Brain pericyte (primary cell): ENCODE results near the gene ANAPC7.
"Not testable (repeated sequence)": the region's sequence is repeated elsewhere in the genome, so short reads cannot be mapped to it uniquely, and the experiment has no call there.

Experiments
- DNase-seq: peaks from one replicate; pipeline ENCODE4 v3.0.0-alpha.2; 2012; ENCODE audit warnings: low read depth, low spot score

Gene ANAPC7

DNA sequence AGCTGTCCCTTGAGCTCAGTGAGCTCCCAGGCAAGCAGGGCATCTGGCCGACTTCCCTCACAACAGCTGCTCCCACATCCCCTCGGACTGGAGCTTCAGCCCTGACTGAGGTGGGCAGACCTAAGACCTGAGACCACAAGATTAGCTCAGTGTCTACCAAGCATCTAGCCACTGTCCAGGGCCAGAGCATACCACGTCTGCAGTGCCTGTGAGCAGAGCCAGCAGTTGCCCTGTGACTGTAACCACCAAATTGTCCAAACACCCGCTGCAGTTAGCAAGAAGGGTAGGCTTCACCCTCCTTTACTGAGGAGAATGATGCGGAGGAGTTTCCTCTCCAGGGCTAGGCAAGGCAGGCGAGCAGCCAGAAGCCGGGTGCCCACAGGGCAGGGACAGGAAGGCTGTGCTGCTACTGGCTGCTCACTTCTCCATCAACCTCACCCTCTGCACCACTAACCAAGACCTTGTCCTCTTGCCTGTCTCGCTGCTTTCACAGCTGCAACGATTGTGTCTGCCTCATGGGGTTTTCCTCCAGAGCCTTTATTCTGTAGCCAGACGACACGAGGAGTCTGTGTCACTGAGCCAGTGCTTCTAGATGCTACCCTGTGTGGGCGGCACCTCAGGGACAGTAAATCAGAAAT lies 53.9 kb downstream of the ANAPC7 start:
- no peak for DNase-seq

DNA sequence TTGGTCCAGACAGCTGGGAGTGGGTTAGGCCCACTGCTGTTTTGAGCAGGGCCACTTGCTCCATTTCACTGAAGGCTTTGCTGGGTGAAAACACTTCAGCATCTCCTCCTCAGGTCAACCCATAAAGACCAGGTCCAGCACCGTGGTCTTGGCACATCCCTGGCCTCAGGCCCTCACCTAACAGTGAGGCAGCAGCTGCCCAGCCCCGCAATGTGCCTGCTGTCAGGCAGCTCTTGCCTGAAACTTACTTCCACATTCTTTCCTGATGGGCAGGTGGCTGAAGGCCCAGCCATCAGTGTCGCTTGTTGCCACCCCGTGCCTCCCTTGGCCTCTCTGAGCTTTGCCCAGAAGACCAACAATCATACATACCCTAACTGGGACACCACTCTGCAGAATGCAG lies 54.4 kb downstream of the ANAPC7 start:
- no peak for DNase-seq

GRCh38 chr12:110348431-110349059 lies 55.0 kb downstream of the ANAPC7 start:
- DNase-seq: no peak

- DNase-seq: no peak
Measured at GRCh38 chr12:110347767-110348166, 55.7 kb downstream of the ANAPC7 start.

GRCh38 chr12:110345963-110346362 lies 57.5 kb downstream of the ANAPC7 start:
- no peak for DNase-seq

GRCh38 chr12:110345176-110345661 lies 58.3 kb downstream of the ANAPC7 start:
- no peak for DNase-seq

DNA sequence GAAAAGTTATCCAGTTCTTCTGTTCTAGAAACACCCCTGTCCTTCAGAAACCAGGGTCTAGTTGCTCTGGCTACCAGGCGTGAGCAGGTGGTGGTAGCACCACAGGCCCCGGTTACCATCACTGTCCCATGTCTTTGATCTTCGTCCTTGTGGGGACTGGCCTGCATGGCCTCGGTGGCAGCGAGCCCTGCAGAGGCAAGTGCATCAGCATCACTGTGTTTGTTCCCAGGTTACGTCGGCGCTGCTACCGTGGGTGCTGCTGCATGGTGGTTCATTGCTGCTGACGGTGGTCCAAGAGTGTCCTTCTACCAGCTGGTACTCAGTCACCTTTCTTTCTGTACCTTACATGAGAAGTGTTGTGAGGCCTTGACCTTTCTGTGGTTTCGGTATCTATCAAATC lies 58.9 kb downstream of the ANAPC7 start:
- DNase-seq: no peak

GRCh38 chr12:110343736-110344555 lies 59.6 kb downstream of the ANAPC7 start:
- DNase-seq: no peak

GRCh38 chr12:110343114-110343513 lies 60.4 kb downstream of the ANAPC7 start:
- DNase-seq: no peak

DNA sequence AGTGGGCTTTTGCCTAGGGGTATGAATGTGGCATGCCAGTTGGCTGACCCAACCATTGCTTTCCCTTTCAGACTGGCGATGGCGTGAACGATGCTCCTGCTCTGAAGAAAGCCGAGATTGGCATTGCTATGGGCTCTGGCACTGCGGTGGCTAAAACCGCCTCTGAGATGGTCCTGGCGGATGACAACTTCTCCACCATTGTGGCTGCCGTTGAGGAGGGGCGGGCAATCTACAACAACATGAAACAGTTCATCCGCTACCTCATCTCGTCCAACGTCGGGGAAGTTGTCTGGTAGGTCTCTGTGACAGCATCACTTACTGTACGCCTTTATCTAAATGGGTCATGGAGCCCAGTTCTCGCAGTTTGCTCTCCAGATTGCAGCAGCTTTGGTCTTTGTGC lies 61.4 kb downstream of the ANAPC7 start:
- no peak for DNase-seq

DNA sequence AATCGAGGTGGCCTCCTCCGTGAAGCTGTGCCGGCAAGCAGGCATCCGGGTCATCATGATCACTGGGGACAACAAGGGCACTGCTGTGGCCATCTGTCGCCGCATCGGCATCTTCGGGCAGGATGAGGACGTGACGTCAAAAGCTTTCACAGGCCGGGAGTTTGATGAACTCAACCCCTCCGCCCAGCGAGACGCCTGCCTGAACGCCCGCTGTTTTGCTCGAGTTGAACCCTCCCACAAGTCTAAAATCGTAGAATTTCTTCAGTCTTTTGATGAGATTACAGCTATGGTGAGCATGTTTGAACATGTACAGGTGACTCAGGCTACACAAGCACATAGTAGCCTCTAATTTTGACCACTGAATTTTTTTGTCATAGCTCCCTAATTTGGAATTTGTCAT lies 62.8 kb downstream of the ANAPC7 start:
- no peak for DNase-seq

DNA sequence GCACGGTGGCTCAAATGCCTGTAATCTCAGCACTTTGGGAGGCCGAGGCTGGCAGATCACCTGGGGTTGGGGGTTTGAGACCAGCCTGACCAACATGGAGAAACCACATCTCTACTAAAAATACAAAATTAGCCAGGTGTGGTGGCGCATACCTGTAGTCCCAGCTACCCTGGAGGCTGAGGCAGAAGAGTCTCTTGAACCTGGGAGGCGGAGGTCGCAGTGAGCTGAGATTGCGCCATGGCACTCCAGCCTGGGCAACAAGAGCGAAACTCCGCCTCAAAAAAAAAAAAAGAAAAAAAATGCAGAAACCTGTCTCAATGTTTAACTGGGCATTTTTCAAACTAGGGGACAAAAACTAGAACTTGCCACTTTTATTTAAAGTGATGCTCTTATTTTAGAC lies 63.2 kb downstream of the ANAPC7 start:
- DNase-seq: not testable (repeated sequence)

- no peak for DNase-seq
Measured at GRCh38 chr12:110339184-110339952, 64.1 kb downstream of the ANAPC7 start.

- no peak for DNase-seq
Measured at GRCh38 chr12:110338754-110339153, 64.8 kb downstream of the ANAPC7 start.

DNA sequence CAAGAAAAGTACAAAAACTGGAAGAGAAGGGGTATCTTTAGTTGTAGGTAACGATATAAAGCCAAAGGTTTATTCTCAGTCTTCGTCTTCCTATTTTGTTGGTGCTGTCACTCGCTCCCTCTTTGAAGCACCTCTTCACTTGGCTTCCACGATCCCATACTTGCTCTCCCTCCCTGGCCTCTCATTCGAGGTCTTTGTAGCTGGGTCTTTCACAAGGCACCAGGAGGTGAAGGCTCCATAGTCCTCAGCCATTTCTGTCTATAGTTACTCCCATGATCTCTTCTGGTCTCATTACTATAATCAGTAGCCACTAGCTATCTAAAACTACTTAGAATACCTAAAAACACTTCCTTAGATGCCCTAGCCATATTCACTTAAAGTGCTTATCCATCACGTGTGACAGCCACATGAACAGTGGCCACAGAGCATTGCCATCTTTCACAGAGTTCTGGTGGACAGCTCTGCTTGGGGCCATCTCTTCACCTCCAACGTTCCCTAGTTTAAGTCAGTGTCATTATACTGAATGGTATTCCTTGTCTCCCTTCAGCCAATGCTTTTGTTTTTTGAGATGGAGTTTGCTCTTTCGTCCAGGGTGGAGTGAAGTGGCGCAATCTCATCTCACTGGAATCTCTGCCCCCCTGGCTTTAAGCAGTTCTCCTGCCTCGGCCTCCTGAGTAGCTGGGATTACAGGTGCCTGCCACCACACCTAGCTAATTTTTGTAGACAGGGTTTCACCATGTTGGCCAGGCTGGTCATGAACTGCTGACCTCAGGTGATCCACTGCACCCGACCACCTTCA lies 65.4 kb downstream of the ANAPC7 start:
- no peak for DNase-seq

DNA sequence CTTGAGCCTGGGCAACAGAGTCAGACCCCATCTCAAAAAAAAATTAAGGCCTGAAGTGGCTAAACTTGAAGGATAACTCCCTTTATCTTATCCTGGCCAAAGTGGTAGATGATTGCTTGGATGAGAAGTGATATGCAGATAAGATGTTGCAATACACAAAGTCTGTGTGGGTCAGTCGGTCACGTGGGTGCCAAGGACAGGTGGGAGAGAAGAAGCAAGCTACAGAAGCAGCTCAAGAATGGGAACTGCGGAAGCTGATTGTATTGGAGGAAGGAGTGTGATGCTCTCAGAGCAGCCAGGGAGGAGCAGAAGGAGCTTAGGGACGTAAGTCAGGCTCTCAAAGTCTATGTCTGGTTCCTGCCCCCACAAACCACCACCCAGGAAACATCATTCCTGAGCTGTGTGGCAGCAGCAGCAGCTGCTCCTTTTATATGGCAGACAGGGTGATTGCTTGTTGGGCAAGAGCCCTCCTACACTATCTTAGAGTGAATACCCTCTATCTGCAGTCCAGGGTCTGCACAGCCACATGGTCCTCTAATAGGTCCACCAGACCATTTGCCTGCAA lies 67.9 kb downstream of the ANAPC7 start:
- no peak for DNase-seq

DNA sequence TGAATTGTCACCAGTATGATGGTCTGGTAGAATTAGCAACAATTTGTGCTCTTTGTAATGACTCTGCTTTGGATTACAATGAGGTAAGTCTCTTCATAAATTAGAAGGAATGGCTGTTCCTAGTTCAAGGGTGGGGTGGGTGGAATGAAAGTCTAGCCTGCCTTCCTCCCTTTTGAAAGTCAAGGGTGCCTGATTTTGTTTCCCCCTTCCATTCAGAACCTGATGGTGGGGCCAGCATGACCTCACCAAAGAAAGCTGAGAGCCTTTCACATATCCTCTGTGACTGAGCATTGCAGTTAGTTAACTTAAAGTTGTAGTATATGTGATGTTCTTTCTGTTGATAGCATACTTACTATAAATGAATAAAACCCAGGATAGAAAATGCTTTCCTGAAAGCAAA lies 70.3 kb downstream of the ANAPC7 start:
- no peak for DNase-seq

- no peak for DNase-seq
Measured at GRCh38 chr12:110330544-110330943, 73.0 kb downstream of the ANAPC7 start.

DNA sequence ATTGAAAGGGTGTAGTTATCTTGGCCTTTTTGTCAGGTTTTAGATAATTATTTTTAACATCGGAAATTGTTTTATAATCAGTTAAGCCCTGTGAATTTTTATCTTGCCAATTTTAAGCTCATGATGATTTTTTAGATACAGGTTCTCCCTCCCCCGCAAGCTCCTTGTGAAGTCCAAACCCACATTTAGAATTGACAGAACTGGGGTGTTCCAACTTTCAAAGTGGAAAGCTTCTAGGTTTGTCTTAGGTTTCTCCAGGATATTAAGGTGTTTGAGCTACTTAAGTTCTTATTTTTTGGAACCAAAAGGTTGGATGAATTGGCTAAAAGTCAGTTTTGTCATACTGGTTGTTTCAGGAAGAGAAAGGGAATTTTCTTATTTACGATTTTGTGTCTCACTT lies 73.4 kb downstream of the ANAPC7 start:
- DNase-seq: no peak

GRCh38 chr12:110329710-110330109 lies 73.8 kb downstream of the ANAPC7 start:
- no peak for DNase-seq
